ENCODE data around the gene ENPP5.

GRCh38 chr6:46199387-46199786, 28.6 kb upstream of the ENPP5 start:
- no peak for TF ChIP-seq CTCF (conservative IDR thresholded peaks at IDR 0.05; ENCODE audit: low read depth, low read length)
- no peak for TF ChIP-seq USF2 (IDR thresholded peaks at IDR 0.05; ENCODE audit: low read depth, low read length)
- TF ChIP-seq FOS (IDR thresholded peaks at IDR 0.05; ENCODE audit: low read depth, low read length): no peak
- no peak for TF ChIP-seq MXI1 (IDR thresholded peaks at IDR 0.05; ENCODE audit: borderline replicate concordance, low read depth, low read length)
- TF ChIP-seq POLR2A (IDR thresholded peaks at IDR 0.05; ENCODE audit: low read depth, low read length): no peak
- TF ChIP-seq CEBPB (IDR thresholded peaks at IDR 0.05; ENCODE audit: low read depth, low read length): peak; percentile 47; the same call in 1 of the 2 replicates
- no peak for TF ChIP-seq SMC3 (IDR thresholded peaks at IDR 0.05; ENCODE audit: low read depth, low read length)
